ENCODE data around the gene OOSP4B.

DNA sequence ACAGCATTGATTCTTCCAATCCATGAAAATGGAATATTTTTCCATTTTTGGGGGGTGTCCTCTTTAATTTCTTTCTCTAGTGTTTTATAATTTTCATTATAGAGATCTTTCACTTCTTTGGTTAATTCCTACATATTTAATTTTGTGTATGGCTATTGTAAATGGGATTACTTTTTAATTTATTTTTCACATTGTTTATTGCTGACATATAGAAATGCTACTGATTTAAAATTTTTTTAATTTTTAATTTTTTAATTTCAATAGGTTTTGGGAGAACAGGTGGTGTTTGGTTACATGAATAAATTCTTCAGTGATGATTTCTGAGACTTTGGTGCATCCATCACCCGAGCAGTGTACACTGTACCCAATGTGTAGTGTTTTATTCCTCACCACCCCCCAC is 26.6 kb upstream of the OOSP4B start:
- TF ChIP-seq POLR2A (IDR thresholded peaks at IDR 0.05; ENCODE audit: low read depth, low read length) (no peak), TAF1 (IDR thresholded peaks at IDR 0.05; ENCODE audit: borderline replicate concordance, low read depth, low read length) (no peak), POLR2AphosphoS5 (IDR thresholded peaks at IDR 0.05; ENCODE audit: low read depth, low read length) (no peak)
